DMS 273 (cell line): ENCODE measurements around the gene UBASH3B.

ENCODE experiments used
- DNase-seq: peaks from one replicate; lab custom pipeline; 2025; ENCODE audit not compliant: unreplicated experiment; lab: John Stamatoyannopoulos, UW

UBASH3B gene

DNA sequence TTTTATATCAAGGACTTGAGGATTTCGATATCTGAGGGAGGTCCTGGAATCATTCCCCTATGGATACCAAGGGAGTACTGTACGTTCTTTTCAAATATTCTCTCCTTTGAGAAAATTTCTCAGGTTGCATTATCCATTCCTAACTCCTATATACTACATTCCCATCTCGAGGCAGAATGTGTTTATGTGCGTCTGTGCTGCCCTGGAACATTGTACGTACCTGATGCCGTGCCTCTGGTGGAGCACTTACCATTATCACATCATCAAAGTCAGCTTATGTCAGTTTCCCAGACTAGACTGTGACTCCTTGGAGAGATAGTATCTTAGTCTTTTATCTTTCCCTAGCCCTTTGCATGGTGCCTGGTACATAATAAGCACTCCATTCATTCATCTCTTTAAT is 21.7 kb downstream of the UBASH3B start:
- DNase-seq = no peak

DNA sequence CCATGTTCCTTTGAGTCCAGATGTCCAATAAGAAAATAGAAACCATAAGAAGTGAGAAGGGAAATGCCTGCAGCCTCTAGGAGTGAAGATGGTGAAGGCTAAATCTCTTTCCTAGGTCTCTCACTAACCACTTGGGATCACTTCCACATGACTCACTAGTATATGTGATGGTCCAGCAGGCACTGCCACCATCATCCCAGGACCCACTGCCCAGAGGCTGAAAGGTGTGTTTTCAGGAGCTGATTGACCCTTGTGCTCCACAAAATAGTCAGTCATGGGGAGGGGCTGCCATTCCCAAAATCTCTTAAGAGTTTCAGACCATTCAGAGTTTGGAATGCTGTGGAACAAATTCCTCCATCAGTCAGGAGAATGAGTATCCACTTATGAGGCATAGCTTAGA is 22.9 kb downstream of the UBASH3B start:
- no peak for DNase-seq

DNA sequence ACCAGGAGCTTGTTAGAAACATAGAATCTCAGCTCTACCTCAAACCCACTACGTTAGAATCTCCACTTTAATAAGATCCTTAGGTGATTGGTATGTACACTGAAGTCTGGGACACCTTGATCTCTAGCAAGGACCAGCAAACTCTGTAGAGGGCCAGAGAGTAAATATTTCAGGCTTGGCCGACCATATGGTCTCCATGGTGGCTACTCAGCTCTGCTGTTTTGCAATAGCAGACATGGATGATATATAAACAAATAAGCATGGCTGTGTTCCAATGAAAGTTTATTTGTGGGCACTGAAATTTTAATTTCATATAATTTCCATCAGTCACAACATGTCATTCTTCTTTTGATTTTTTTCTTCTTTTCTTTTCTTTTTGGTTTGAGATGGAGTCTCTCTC is 23.9 kb downstream of the UBASH3B start:
- DNase-seq = no peak

DNA sequence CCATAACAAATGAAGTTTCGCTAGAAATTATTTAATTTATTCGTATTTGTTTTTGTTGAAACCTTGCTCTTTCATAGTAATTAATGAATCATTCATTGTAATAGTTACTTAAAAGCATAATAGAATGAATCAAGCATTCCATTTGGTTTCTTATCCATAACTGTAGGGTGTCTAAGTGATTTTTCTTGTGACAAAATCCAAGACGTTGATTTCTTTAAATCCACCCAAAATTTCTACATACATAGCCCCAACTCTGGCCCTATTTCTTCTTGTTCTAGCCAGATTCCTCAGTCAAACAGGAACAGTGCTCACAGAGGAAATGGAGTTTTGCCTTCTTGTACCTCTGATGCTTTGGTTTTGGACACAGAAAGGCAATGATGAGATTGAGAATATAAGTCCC is 25.5 kb downstream of the UBASH3B start:
- DNase-seq = no peak

DNA sequence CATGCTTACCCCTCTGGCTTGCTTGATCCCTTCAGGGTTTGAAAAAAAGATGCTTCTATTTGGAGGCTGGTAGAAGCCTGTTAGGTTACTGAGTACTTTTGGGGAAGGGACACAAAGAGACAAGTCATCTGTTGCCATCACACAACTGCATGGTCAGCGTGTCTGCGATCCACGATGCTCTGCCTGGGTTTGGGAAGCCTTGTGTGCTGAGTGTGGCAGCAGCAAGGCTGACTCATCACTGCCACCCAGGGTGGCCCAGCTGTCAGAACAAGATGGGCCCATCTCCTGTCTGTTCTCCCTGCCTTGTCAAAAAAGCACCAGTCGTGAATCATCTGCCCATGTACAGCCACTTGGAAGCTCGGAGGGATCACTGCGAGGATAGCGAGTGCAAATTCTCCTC is 26.2 kb downstream of the UBASH3B start:
- DNase-seq = peak; percentile 49

DNA sequence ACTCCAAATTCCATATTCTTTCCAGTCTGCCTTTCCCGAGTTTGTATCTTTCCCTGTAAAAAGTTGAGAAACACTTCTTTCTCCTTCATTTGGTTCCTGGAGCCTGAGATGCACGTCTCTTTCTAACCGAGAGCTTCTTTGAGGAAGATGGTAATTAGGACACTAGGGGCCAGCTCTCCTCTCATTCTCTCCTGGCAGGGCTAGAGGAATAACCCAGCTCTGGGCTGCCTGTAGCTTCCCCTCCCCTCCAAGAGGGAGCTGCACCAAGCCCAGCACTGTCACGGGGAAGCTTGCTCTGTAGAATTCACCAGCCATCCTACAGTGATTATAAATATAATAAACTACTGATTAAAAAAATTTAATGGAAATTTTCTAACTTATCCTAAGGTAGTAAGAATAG is 26.9 kb downstream of the UBASH3B start:
- no peak for DNase-seq

DNA sequence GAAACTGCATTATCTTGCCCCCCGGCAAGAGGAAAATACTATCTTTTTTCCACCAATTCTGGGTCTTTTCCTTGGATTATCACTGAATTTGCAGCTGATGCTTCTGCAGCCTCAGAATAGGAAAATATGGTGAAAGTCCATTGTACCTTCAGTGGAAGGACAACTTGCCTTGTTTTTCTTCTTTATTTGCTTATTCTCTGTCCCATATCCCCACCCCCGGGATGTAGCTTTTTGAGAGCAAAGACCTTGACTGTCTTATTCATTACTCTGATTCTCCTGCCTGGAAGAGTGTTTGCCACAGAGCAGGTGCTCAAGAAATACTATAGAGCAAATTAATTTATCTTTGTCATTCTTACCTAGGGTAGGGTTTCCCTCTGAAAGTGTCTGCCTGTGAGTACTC is 29.5 kb downstream of the UBASH3B start:
- no peak for DNase-seq

DNA sequence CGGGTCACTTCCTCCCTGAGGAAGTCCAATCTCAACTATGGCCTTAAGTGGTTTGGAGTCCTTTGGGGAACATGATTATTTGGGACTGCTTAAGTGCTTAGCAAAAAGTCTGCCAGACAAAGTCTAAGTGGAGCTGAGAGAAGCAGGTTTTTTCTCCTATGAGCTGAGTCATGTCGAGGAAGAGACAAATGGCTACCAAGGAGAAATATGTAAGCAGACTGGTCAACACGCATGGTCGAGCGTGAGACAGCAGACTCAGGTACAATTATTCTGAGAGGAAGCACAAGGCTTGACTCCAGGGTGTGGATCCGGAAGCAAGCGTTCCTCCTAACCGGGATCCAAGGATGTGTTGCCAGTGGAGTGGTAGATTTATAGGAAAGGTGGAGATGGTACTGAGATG is 30.6 kb downstream of the UBASH3B start:
- no peak for DNase-seq

DNA sequence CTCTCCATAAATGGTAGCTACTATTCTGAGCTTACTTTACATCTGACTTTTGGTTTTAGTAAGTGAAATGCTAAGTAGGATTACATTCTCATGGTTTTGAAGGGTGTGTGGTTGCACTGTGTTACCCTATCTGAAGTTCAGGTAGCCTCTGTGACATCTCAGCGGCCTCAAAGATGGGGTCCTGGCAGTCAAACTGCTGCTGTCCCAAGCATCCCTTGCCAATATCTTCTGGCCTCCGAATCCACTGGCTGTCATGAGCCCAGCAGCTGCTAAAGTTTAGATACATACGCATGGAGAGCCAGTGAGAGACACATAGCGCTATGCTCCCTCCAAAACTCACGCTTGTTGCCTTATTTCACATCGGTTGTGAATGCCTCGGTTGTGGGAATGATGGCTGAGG is 34.9 kb downstream of the UBASH3B start:
- no peak for DNase-seq

DNA sequence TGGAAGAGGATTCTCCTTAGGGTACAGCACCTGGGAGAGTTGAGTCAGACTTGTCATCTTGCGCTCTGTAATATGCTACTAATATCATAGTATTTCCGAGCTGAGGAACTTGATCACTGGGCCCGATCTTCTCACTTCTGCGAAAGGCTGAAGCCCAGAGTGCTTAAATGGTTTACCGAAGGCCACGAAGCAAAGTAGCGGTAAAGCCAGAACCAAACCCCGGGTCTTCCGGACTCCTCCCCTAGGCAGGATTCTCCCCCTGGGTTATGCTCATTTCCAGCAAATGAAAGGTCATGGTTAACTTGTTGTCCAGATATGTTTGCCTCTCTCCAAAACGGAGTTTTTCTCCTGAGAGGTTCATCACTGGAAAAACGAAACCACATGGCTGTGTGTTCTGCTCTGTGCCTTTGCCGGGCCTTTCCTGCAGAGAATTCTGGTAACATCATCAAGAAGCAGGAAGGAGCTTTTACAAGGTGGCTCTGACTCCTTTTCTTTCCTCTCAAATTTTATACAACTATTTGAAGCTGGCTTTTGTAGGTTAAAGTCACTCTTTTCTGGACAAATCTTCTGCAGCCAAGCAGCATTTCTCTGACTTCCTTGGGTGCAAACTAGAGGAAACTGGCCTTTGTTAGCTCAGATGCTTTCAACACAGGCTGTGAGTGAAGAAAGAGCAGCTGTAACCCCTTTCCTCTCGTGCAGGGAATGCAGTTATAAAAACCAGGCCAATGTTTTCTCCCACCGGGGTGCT is 35.5 kb downstream of the UBASH3B start:
- no peak for DNase-seq

DNA sequence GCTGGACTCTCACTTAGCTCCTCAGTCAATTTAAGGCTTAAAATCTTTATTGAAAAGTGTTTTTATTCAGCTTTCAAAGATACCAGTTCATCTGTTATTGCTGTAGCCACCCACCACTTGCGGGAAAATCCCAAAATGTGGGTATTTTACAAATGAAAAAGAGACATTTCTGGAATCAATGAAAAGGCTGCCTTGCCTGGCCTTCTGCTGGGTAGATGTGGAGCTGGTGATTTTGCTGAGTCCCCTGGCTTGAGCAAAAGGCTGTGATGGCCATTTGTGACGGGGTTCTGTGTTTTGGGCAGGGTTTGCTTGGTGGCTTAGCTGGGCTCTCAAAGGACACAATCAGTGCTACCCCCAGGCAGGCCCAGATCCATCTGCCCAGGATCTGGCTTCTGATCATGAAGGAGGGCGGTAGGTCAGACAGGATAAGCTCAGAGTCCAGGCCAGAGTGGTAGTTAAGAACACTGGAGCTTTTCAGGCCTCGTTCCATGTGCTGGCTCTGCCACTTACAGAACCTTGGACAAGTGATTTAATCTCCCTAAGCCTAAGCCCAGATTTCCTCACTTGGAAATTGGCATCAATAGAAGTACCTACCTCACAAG is 36.1 kb downstream of the UBASH3B start:
- DNase-seq = no peak

DNA sequence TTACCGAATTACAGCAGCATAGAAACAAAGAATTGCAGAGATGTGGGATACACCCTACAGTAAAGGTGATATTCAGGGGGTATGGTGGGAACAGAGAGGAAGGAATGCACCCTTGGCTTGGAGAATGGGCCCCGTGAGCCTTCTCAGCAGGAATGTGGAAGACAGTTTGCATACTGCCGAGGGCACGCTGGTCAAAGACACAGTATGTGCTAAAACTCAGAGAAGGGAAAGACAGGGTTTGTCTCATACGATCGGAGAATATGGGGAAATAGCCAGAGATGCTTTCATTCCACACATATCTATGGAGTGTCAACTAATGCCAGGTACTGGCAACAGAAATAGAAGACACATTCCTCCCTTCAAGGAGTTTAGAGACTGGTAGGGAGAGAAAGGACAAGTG is 36.9 kb downstream of the UBASH3B start:
- DNase-seq = no peak

DNA sequence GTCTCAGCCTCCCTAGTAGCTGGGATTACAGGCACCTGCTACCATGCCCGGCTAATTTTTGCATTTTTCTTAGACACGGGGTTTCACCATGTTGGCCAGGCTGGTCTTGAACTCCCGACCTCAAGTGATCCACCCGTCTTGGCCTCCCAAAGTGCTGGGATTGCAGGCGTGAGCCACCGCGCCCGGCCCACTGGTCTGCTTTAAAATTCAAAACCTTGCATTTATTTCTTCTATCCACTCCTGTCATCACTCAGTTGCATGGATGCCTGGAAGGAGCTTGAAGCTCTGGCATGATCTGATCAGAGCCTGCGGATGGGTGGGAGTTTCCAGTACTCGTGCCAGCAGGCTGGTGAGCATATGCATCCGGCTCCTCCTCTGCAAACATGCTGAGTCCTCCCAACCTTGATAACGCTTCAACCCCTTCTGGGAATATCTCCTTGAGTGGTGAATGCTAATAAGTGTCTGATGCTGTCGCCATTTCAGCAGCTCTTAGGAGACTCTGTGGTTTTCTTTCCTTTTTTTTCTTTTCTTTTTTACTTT is 39.6 kb downstream of the UBASH3B start:
- no peak for DNase-seq

DNA sequence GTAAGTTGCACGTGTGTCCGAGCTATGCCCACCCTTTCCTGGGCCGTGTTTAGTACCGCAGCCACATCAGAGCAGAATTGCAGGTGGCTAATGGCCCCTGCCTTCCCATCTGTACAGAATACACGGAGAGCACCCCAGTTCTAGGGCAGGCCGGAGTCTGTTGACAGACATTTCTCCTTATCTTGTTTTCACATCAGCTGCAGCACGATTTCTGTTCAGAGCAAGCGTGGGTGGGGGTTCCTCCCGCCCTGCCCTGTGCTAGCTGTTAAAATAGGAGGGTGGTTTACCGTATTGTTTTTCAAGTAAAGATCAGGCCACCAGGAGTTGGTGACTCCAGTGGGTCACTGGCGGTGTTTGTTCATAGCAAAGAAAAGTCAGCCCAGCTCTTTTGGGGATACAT is 41.1 kb downstream of the UBASH3B start:
- DNase-seq = no peak

DNA sequence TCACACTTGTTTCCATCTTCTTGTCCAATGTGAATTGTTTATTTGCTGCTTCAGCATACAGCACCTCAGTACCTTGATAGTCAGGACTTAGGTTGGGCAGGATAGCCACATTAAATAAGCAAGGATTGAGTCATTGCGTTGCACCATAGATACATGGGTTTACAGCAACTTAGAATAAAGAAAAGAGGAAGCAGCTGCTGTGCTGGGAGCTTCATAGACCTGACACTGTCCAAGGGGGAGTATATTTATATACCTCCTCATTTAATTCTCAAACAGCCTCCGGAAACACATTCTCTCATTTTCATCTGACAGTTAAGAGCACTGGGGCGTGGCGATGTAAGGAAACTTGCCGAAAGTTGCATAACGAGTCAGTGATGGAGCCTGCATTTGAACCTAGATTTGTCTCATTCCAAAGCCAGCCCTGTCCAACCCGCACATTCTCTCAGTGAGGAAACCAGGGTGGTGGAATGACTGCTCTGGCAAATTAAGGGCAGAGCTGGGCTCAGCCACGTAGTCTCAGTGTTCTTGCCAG is 42.2 kb downstream of the UBASH3B start:
- no peak for DNase-seq

DNA sequence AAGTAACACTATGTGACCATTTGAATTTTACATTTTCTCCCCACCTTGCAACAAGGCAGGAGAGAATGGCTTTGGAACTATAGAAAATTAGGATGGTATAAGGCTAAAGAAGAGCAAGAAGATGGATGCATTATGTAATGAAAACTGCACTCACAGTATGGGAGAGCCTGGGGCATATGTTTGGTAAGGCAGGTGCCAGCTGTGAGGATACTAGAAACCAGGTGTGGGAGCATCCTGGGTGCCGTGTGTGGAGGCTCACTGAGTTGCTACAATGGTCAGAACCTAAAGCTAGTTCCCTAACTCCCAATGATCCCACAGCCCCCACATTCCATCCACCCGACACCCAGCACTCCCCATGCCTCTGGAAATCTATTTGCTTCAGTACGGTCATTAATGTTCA is 42.9 kb downstream of the UBASH3B start:
- DNase-seq = no peak

DNA sequence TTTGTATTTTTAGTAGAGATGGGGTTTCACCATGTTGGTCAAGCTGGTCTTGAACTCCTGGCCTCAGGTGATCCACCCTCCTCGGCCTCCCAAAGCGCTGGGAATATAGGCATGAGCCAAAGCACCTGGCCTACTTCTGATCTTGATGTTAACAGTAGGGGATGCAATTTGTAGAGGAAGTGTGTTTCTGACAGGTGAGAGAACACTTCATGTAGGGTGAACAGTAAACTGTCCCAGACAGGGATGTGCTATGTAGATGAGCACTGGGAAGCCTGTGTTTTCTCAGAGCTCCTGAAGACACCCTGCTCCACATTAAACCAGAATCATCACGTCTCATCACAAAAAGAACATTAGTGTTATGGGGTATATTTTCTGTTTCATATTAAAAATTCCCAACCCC is 45.1 kb downstream of the UBASH3B start:
- DNase-seq = no peak

DNA sequence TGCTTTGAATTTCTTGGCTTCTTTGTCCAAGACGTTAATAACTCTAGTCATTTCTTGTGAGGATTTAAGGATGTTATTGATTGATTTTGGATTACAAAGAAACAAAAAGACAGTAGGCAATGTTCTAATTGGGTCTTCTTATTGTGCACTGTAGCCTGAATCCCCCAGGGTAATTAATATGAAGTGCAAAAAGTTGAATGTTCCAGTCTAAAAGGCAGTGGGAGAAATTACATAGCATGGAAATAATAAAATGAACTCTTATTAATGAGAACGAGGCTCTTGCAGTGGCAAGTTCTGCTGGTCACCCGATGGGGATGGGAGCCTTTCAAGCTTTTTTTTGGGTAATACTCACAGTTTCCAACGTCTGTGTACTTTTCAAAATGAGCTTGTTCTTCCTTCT is 45.6 kb downstream of the UBASH3B start:
- DNase-seq = no peak

DNA sequence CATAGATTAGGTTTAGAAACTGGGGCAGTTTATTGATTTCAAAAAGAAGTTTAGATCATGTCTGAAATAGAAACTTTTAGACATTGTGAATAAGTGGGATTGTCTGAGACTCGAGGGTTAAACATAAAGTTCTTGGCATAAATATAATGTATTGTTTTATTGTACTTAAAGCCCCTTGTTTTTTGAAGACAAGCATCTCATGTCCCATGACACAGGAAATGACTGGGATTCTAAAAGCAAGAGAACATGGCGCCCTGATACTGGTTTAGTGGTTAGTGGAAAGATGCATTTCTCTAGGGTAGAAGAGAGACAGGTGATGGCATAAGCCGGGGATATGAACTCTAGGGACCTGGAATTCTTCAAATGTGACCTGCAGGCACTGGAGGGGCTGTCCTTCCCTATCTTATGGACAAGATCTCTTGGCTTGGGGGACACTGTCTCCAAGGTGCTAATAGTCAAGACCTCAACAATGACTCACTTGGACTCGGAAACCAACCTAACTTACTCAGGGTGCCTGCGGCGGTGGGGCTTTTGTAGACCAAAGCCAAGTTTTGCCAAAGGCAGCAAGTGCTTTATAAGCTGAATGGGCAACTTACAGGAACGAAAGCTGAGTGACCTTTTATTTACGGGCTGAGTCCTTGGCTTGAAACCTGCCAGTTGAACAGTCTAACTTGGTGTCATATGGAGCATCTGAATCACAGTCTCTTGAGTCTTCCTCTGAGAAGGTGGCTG is 48.2 kb downstream of the UBASH3B start:
- no peak for DNase-seq

DNA sequence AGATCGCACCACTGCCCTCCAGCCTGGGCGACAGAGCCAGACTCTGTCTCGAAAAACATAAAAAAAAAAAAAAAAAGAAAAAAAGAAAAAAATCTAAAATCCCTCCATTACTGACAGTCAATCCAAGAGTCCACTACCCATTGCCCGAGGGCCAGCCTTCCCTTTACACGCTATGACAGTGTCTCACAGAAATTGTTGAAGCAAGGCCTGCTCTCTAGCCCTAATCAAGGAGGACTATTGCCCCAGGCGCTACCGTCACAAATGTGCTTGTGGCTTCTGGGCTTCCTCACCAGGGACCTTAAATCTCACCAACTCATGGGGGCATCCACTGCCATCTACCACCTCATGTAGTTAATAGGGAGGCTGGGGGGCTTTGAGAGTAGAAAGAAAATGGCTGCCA is 49.9 kb downstream of the UBASH3B start:
- no peak for DNase-seq

DNA sequence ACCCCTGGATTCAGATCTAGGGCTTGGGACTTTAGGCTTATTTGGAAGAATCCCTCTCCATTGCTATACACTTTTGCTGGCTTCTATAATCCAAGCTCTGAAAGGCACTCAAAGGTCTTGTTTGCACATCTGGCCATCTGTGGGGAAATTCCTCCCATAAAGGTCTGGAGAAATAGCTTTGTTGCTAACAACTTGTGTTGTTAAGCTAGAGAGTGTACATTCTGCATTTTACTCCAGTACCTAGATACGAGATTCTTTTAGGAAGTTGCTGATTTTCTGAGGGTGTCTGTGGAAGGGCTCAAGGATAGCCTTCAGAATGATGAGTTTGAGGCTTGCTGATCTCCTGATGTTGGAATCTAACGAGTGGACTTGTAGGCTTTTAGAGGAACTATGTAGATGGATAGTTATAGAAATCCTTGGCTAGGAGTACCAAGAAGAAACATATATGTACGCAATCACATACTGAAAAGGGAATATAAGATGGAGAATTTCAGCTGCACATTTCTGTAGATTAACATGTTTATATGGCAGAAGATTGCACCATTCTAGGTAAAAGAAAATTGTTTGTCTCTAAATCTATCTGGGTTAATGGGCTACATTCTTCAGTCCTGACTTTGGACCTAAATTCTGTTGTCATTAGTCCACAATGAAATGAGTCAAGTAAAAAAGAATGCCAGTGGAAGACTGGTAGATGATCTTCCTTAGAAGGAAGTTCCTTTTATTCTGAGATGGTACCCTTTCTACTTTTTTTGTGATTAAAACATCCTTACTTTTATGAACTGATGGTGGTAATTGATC is 51.0 kb downstream of the UBASH3B start:
- no peak for DNase-seq
